CD4-positive, alpha-beta T cell treated with Interleukin-10 for 1 hour (primary cell): Measurements from ENCODE around the gene DBH.
A peak's percentile ranks its signal among the peaks of the same experiment; 100 is the strongest.
"Not testable (repeated sequence)": the region's sequence is repeated elsewhere in the genome, so short reads cannot be mapped to it uniquely, and the experiment has no call there.

Experiments
- DNase-seq: peaks from one replicate; pipeline ENCODE4 v3.0.0-alpha.2; 2020

DBH gene

DNA sequence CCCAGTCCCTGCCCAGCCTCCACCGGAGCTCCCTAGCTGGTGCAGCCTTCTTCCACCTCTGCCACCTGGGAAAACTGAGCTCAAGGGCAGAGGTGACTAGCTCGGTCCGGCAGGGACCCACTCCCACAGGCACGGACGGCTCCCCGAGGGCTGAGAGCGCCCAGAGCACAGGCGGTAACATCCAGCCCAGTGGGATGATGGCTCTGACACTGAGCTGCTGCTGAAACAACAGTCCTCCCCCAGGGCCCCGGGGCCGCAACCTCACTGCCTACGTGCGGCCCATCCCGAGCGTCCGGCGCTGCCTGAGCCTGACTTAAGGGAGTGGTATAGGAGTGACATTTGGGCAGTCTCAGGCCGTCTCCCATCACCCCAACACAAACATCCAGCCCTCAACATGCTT, 30.7 kb upstream of the DBH start:
- DNase-seq, result no peak

DNA sequence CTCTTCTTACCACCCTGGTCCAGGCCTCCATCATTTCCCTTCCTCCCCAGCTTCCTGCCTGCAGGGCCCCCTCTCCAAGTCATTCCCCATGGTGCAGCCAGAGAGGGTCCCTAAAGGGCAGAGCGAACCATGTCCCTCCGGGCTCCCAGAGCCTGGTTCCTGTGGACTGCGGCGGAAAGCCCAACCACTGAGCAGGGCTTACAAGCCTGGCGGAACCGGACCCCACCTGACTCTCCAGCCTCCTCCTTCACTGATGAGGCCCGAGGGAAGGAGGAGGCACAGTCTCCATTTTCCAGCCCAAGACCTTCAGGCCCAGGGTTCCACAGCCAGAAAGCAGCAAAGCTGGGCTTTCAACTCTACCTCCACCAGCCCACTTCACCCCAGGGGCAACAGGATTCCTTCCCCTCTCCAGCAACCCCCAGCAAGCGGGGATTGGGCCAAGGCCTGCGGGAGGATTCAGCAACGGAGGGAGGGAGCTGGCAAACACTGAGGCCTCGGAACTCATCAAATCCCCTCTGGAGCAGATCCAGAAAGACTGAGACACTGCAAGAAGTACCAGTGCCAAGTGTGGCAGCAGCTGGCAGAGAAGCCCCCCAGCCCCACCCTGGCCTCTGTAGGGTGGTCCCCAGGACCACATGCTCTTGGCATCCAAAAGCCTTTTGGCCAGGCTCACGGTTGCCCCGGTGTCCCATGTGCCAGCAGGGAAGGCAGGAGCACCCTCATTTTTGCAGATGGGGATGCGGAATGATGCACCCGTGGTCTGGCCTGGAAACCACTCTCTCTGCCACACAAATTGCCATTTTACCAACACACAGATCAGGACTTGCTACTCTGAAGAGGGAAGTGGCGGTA, 30.1 kb upstream of the DBH start:
- no peak for DNase-seq

DNA sequence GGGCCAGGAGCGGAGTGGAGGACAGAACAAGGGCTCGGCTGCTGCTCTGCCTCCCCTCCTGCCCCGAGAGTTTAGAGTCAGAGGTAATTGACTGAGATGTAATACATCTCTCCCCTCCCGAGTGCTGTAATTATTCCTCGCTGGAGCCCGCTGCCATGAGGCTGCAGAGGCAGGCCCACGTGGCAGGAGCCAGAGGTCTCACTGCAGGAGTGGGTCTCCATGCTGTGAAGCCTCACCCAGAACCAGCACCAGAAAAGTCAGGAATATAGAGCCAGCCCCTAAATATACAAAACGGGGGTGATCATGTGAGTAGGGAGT, 29.5 kb upstream of the DBH start:
- DNase-seq, result no peak

DNA sequence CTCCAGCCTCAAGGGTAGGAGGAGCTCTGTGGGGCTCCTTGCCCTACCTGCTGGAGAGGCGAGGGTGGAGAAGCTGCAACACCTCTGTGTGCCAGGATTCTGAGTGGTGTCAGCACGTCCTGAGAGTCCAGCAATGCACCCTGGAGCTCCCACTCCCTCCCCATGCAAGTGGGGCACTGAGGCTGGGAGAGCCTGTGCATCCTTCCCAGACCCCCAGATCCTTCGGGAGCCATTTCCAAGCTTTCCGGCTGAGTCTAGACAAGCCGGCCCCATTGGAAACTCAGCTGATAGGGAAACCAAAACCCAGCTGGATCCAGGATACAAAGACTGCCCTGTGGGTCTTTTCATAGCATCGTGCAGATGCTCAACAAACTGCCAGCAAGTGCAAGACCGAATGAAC, 28.8 kb upstream of the DBH start:
- no peak for DNase-seq

DNA sequence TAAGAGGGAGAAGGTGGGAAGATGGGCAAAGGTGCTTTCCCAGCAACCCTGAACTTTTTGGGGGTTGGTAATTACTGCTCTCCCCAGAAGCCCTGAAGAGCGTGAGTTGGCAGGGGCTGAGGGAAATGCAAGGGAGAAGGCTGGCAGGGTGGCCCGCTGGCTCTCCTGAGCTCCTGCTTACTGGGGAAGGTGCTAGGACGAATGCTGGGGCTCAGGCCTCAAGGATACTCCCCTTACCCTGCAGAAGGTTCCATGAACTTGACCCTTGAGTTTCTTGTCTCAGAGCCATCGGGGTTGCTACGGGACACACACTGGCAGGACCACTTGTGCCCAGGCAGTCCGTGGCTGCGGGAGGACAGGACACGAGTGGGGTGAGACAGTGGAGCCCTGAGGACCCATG, 28.2 kb upstream of the DBH start:
- DNase-seq, result no peak

DNA sequence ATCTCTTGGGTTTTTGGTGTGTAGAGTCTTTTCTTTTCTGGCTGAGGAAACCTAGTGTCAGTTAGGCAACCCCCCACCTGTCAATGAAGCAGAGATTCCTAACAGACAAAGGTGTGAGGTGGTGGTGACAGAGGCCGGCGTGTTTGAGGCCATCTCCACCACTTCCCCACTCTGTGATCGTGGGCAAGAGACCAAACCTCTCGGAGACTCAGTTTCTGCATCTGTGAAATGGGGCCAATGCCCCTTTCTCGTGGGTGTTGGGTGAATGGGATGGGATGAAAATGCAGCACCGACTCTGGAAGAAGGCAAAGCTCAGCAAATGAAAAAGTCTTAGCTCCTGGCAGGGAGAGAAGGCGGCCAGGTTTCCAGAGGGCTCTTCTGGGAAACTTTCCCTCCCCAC, 27.8 kb upstream of the DBH start:
- DNase-seq, result no peak

DNA sequence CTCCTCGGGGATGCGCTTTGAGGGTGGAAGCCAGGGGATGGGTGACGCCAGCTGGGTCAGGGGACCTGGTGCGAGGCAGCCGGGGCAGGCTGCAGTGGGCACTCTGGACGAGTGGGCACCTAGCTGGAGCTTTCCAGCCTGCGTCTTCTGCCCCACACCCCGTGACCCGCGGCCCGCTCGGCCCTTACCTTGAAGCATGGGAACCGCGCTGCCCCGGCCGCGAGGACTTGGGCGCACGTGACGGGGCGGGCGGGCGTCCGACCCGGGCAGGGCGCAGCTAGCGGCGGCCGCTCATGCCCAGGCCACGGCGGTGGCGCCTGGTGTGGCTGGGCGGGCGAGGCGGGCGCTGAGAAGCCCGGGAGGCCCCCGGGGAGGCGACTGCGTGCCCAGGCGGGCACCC, 27.3 kb upstream of the DBH start:
- no peak for DNase-seq

DNA sequence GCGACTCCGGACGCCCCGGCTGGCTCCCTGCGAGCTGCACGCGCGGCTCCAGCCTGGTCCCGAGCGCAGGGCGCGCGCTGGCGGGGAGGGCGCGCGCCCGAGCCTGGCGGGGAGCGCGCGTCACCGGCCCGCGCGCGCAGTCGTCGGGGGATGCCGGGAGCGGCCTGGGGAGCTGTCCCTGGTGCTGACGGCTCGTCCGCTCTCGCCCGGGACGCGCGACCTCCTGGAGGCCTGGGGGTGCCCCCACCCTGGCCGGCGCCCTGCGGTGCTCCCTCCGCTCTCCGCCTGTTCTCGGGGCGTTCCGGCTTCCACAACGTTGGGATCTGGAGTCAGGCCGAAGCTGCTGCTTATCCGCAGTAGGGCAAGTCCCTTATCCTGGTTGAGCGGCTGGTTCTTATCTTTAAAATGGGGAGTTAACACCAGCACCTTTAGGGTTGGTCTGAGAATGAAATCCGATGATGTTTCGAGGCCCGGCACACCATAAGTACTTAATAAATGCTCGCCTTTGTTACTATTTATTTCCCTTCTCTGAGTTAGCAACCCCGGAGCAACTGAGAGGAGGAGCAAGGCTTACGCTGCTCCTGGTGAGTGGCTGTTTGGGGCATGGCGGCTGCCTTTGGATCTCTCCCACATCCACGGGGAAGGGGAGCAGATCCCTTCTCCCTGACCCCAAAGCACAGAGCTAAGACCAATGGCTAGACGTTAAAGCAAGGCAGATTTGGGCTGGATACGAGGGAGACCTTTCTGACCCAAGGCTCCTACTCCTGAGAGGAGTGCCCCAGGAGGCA, 26.7 kb upstream of the DBH start, which contains the start of gene FAM163B:
TSS of gene FAM163B (minus strand) at position 79 of the 788 bp plus-strand sequence. CDS start 29,166 bp downstream, outside the sequence.
- peak; percentile 21 for DNase-seq

DNA sequence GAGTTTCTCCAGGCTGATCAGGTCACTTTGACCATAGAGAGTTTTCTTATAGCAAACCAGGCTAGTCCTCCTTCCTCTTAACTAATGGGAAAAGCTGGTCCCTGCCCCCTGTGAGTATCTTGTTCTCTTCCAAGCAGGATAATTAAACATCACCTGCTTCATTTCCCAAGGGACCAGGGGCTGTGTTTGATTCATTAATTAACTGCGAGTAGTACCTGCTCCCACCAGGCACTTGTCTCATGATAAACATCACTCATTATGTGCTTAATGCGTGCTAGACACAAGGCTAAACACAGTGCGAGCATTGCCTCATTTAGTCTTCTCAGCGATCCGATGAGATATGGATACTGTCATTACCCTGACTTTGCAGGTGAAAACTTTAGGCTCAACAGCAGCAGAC, 25.3 kb upstream of the DBH start:
- DNase-seq, result no peak

DNA sequence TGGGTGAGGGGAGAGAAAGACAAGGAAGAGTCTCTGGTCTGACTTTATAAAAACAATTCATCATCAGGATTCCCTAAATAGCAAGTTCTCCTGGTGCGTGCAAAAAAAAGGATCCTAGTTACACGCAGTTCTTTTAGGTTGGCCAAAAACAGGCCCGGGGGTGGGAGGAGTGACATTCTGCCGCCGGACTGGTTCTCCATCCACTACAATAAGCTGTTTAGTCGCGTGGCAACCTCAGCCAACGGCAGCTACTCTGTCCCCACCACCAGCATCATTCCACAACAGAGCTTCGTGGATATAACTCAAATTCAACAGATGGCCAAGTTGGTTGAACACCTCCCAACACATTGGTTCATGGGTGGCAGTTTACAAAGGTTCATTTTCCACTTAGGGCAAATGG, 24.1 kb upstream of the DBH start:
- no peak for DNase-seq

DNA sequence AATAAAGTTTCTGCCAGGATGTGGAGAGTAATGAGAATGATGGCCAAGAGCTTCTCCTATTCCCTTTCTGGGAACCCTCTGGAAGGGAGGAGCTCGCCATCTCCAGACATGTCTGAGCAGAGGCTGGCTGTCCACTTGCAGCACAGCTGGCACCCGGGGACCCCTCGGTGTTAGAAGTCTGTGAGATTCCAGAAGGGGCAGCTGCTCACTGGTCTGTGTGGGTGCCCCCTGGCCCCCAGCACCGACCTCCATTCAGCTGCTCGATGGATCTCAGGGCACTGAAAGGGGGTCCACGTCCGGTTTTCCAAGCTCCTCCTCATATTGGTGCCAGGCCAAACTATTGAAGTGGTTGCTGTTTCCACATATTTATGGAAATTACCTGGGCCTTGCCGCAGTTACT, 23.3 kb upstream of the DBH start:
- DNase-seq, result no peak

DNA sequence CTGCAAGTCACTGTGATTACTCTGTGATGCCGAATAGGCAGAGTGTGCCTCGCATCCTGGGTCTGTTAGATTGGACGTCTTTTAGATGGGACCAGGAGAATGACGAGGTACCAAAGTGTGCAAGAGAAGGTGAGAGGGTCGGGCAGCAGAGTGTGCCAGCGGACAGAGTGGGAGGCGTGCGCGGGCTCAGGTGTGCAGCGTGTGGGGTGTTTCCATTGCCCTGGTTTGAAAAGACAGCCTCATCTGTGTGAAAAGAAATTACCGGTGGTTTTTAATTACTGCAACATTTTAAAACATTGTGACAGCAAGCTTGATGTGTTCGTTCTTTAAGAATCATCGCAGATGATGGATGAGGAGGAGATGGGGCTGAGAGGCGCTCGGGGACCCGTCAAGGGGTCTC, 22.7 kb upstream of the DBH start:
- no peak for DNase-seq

DNA sequence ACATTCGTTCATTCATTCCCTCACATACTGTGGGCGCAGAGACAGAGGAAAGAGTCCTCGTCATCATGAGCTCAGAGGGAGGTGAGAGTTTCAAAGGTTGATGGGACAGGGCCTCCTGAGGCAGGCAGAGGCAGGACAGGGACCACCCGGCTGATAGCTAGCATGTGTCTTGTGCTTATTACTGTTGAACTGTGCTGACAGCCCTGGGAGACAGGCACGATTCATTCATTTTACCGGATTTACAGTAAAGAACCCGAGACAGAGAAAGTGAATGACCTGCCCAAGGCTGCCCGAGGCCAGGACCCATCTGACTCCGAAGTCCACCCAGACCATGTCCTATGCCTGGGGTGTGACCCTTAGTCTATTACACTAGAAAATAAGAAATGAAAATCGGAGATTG, 22.1 kb upstream of the DBH start:
- no peak for DNase-seq

DNA sequence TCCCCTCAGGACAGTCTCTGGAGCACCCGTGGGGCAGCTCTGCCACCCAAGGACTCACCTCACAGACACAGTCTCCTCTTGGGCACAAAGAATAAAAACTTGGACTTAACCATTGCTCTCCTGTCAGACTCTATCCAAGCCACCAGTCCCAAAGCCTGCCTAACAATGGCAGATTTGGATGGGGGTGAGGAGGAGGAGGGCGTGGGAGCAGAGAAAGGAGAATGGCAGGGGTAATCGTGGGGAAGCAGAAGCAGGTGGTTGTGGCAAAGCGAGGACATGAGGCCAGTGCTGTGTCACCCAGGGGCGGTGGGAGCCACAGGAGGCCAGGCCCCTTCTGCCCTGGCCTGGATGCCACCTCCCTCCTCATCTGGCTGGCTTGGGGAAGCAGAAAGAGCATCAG, 21.5 kb upstream of the DBH start:
- DNase-seq, result no peak

DNA sequence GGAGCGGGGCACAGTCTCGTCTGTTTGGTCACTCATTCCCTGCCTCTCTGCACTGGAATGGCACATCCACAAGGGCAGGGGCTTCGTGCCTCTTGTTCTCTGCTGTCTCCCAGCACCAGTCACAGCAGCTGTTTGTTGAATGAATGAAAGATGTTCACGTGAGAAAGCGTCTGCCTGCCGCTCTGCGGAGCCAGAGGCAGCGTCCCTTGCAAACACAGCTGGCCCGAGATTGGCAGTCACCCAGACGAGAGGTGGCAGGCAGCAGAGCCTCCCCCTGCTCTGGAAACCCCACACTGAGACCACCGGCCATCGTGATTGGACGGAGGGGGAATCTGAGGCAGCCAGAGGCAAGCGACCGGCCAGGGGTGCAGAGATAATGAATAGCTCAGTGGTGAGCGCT, 21.0 kb upstream of the DBH start:
- no peak for DNase-seq

DNA sequence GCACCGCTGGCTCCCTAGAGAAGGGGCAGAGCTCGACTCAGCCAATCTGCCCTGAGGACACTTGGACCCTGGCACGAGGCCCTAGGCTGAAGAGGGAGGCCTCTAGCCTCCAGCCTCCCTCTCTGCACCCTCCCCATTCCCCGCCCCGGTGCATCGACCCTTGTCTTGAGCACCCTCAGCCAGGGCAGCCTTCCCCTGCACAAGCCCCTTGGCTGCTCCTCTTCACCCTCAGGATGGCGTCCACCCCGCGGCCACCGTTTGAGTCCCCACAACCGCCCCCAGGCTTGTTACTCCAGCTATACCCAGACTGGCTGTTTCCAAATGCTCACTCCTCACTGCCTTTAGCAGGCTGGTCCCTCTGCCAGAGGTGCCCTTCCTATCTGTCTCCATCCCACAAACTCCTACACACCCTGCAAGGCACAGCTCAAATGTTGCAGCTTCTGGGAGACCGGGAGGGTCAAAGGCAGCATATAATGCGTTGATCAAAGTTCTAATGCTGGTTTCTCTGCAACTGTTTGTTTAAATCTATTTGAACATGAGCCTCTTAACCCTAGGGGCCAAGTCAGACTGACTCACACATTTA, 20.5 kb upstream of the DBH start:
- DNase-seq, result no peak

DNA sequence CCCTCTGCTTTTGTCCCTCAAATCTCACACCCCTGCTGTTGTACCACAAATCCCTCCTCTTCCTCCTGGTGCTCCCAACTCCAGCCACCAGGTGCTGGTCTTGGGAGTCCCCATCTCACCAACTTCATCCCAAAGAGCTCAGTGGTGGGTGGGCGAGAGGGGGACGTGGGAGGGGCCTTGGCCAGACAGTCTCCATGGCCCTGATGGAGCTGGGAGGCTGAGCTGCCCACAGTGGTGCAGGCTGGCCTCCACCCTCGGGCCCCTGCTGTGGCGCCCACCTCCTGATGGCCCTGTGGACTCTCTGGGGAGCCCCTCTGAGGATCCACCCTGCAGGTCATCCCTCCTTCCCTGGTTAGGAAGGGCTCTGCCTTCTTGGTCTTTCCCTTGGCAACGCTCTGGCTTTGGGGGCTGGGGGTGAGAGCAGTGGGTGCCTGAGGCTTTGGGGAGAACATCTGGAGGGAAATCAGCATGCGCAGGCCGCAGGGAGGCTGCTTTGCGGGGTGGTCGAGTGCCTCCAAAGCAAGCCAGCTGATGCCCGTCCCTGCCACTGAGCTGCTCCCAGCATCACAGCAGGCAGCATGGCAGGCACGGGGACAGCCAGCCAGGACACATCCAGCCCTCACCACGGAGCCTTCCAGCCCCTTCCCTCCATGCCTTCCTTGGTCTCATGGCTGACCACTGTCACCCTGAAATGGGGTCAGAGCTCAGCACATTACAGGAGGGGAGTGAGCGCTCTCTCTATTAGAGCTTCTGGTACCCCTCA, 19.3 kb upstream of the DBH start:
- DNase-seq, result no peak

DNA sequence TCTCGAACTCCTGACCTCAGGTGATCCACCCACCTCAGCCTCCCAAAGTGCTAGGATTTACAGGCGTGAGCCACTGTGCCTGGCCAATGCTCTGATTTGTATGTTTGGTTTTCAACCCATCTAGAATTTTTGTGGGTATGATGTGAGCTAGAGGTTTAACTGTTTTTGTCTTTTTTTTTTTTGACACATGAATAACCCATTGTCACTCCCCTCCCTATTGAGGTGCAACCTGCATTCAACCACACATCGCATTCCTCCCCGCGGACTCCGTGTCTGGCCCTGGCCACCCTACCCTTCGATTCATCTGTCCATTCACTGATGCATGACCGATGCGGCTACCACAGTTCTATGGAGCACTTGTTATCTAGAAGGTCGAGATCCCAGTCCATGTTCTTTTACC, 17.4 kb upstream of the DBH start:
- DNase-seq, result no peak

DNA sequence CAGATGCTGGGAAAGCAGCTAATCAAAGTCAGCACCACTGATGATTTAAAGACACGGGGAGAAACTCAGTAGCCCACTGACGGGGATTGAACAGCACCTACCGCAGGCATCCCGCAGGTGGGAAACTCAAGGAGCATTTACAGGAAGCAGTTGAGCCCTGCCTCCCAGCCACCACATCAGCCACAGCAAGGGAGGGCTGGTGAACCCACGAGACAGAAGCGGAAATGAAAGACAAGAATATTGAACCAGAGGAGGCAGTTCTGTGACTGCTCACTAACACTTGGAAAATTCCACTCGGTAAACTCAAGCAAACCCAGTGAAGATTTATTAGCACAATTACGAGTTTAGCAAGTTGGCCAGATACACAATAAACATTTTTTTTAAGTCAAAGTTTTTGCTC, 16.4 kb upstream of the DBH start:
- DNase-seq, result peak; percentile 67

DNA sequence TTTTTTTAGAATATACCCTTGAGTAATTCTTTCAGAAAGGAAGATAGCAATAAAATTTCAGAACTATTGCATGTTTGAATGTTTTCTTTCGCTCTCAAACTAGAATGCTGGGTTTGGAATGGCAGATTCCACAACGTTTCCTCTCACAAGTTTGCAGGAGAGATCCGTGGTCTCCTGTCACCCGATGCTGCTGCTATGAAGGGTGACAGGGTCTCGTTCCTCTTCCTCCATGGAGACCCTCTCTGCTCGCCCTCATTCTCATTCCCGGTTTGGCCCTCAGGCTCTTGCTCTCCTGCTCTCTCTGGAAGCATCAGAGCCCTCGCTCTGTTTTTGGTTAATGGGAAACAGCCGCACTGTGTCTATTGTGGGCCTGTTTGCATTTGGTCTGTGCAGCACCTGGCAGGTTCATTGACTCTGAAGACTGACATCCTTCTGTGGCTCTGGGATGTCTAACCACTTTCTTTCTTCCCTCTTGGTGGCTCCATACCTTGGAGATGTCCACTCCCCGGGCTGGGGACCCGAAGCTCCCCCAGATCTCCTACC, 14.4 kb upstream of the DBH start:
- no peak for DNase-seq

DNA sequence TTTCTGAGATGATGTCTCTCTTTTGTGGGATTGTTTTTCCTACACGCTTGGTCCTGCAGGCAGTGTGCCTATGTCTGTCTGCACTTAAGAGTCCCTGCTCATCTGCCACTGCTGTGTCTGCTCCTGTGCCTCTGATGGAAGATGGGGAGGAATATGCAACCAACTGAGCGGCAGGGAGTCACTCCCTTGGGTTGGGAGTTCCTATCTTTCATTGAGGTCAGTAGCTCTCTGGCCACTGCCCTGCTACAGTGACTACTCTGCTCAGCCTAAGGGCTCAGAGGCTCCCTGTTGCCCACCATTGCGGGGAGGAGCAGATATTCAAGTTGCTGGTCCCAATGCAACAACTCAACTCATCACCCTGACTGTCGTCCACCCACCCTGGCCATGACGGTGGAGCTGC, 13.6 kb upstream of the DBH start:
- DNase-seq, result no peak

DNA sequence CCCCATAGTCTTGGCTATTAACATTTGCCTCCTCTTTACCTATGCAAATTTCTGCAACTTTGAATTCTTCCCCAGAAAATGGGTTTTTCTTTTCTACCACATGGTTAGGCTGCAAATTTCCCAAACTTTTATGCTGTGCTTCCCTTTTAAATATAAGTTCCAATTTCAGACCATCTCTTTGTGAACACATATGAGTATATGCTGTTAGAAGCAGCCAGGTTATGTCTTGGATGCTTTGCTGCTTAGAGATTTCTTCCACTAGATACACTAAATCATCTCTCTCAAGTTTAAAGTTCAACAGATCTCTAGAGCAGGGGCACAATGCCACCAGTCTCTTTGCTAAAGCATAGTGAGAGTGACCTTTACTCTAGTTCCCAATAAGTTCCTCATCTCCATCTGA, 10.2 kb upstream of the DBH start:
- DNase-seq, result not testable (repeated sequence)

DNA sequence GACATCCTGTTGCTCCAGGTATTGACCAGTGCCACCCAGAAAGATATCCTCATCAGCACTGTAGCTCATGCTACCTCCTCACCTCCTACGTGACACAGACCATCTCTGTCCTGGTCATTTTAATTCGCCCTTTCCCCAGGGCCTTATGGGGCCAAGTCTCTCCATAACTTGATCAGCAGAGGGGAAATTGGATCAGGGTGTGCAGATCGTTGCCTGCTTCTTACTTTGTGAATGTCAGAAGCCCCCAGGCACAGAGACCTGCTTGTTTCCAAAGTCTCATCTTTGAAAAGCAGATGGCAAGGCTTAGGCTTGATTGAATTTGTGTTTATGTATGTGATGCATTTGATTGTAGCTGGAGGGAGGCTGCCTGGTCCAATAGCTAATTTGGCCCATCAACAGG, 8.8 kb upstream of the DBH start:
- DNase-seq, result no peak
